Hepatocyte (in vitro differentiated cells): ENCODE measurements around the gene SERPINA4. TPM values are rescaled to one million over a fixed set of nuclear protein-coding genes. Genes with fewer than 3 reads are reported as not detected.

Experiments
- DNase-seq: peaks from one replicate; pipeline ENCODE4 v3.0.0-alpha.2; 2016; ENCODE audit warnings: low spot score
- H2AFZ ChIP-seq: fragments of 200-600 bp; sonication (generic); 2 replicates; pipeline ENCODE4 v1.6.0; 2016; ENCODE audit warnings: antibody characterized with exemption, mild to moderate bottlenecking
- H3K27ac ChIP-seq: fragments of 200-600 bp; sonication (generic); 2 replicates; pipeline ENCODE4 v1.5.1; 2016; ENCODE audit warnings: mild to moderate bottlenecking
- H3K27me3 ChIP-seq: fragments of 200-600 bp; sonication (generic); 2 replicates; pipeline ENCODE4 v1.6.1; 2016
- H3K36me3 ChIP-seq: fragments of 200-600 bp; sonication (generic); replicated peaks from 2 replicates; pipeline ENCODE4 v1.5.1; 2016; ENCODE audit warnings: low read depth; ENCODE audit not compliant: insufficient read depth
- H3K4me1 ChIP-seq: fragments of 200-600 bp; sonication (generic); 2 replicates; pipeline ENCODE4 v1.5.1; 2016; ENCODE audit warnings: mild to moderate bottlenecking, moderate library complexity; ENCODE audit not compliant: insufficient read depth
- H3K4me2 ChIP-seq: fragments of 200-600 bp; sonication (generic); 2 replicates; pipeline ENCODE4 v1.6.0; 2016
- H3K4me3 ChIP-seq: fragments of 200-600 bp; sonication (generic); 2 replicates; pipeline ENCODE4 v1.5.1; 2016; ENCODE audit warnings: mild to moderate bottlenecking
- H3K79me2 ChIP-seq: fragments of 200-600 bp; sonication (generic); 2 replicates; pipeline ENCODE4 v1.6.0; 2017; ENCODE audit warnings: mild to moderate bottlenecking
- H3K9me2 ChIP-seq: fragments of 200-600 bp; sonication (generic); replicated peaks from 2 replicates; pipeline ENCODE4 v1.6.0; 2017; ENCODE audit warnings: mild to moderate bottlenecking; ENCODE audit not compliant: insufficient read depth
- H3K9me3 ChIP-seq: fragments of 200-600 bp; sonication (generic); 2 replicates; pipeline ENCODE4 v1.5.1; 2016; ENCODE audit warnings: low read depth, mild to moderate bottlenecking
- H4K20me1 ChIP-seq: fragments of 200-600 bp; sonication (generic); 2 replicates; pipeline ENCODE4 v1.6.0; 2016; ENCODE audit warnings: mild to moderate bottlenecking; ENCODE audit not compliant: insufficient read depth, poor library complexity, severe bottlenecking
- CTCF ChIP-seq: fragments of 200-600 bp; sonication (generic); IDR thresholded peaks from 2 replicates; pipeline ENCODE4 v1.5.1; 2016; ENCODE audit warnings: antibody characterized with exemption, mild to moderate bottlenecking; ENCODE audit not compliant: poor library complexity
- EZH2 ChIP-seq: fragments of 200-600 bp; sonication (generic); IDR thresholded peaks from 2 replicates; pipeline ENCODE4 v1.6.1; 2016; ENCODE audit warnings: antibody characterized with exemption, mild to moderate bottlenecking, borderline replicate concordance
- EZH2phosphoT487 ChIP-seq: fragments of 200-600 bp; sonication (generic); IDR thresholded peaks from one replicate; pipeline ENCODE4 v1.6.1; 2018; ENCODE audit warnings: antibody characterized with exemption, mild to moderate bottlenecking, low read depth, moderate library complexity; ENCODE audit not compliant: unreplicated experiment, severe bottlenecking
- WGBS: methylation state at CpG from one replicate; pipeline ENCODE4 v1.1.6; 2016; ENCODE audit warnings: low lambda C conversion rate; ENCODE audit errors: missing lambda C conversion rate; 5-methylcytosine and 5-hydroxymethylcytosine counted together
- polyA plus RNA-seq: library from polyadenylated mRNA; unstranded; fragments of >200 nt; fragmentation: Nextera tagmentation; extraction: Ambion mirVana; gene quantifications from 2 replicates; pipeline ENCODE4 v1.2.1, GENCODE V29; 2016
- total RNA-seq: library from RNA; depleted of rRNA; stranded (reverse); fragments of >200 nt; gene quantifications from 2 replicates; pipeline ENCODE4 v1.2.3, GENCODE V29; 2014

Gene SERPINA4
- total and polyA plus RNA-seq, 2 experiments from 2014 or later, result 27.8 to 35.2 TPM

- Histone ChIP-seq H3K4me2 (no peak overlapping the region), H3K27ac (no peak overlapping the region), H4K20me1 (no peaks in the 10 kb centered on the region), H3K9me3 (no peaks in the 10 kb centered on the region), H3K36me3 (no peaks in the 10 kb centered on the region), H3K27me3 (no peaks in the 10 kb centered on the region), H3K4me1 (peaks cover 2% of the 10 kb centered on the region), H2AFZ (no peak overlapping the region), H3K79me2 (no peaks in the 10 kb centered on the region), H3K9me2 (no peaks in the 10 kb centered on the region), H3K4me3 (no peak overlapping the region)
- WGBS, result 81% methylated on average over 15 of the region's 15 CpGs
- TF ChIP-seq CTCF (no peak), EZH2 (no peak), EZH2phosphoT487 (no peak)
- no peak for DNase-seq
Measured at GRCh38 chr14:94545131-94545841, 16.0 kb upstream of the SERPINA4 start.

- no peaks in the 10 kb centered on the region for H4K20me1 ChIP-seq
- TF ChIP-seq CTCF, result no peak
- no peak for TF ChIP-seq EZH2
- TF ChIP-seq EZH2phosphoT487, result no peak
- WGBS, result 89% methylated on average over 8 of the region's 8 CpGs
- H3K27ac ChIP-seq, result no peak overlapping the region
- no peak overlapping the region for H3K4me3 ChIP-seq
- no peak for DNase-seq
- H3K9me3 ChIP-seq, result no peaks in the 10 kb centered on the region
- no peak overlapping the region for H3K4me2 ChIP-seq
- no peak overlapping the region for H2AFZ ChIP-seq
- no peaks in the 10 kb centered on the region for H3K27me3 ChIP-seq
- H3K36me3 ChIP-seq, result no peaks in the 10 kb centered on the region
- no peaks in the 10 kb centered on the region for H3K4me1 ChIP-seq
- H3K9me2 ChIP-seq, result no peaks in the 10 kb centered on the region
- no peaks in the 10 kb centered on the region for H3K79me2 ChIP-seq
Measured at GRCh38 chr14:94547151-94547680, 14.0 kb upstream of the SERPINA4 start.

- H4K20me1 ChIP-seq, result no peaks in the 10 kb centered on the region
- H3K4me1 ChIP-seq, result no peaks in the 10 kb centered on the region
- no peaks in the 10 kb centered on the region for H3K9me2 ChIP-seq
- no peaks in the 10 kb centered on the region for H3K36me3 ChIP-seq
- H3K27me3 ChIP-seq, result no peaks in the 10 kb centered on the region
- H3K4me2 ChIP-seq, result no peak overlapping the region
- no peak for DNase-seq
- H3K79me2 ChIP-seq, result no peaks in the 10 kb centered on the region
- TF ChIP-seq CTCF, result no peak
- no peak for TF ChIP-seq EZH2phosphoT487
- H3K9me3 ChIP-seq, result no peaks in the 10 kb centered on the region
- no peak overlapping the region for H3K4me3 ChIP-seq
- no peak overlapping the region for H2AFZ ChIP-seq
- H3K27ac ChIP-seq, result no peak overlapping the region
- WGBS, result 84% methylated on average over 4 of the region's 4 CpGs
Measured at GRCh38 chr14:94547726-94548125, 13.5 kb upstream of the SERPINA4 start.
